ENCODE data around the gene CSGALNACT2.

DNA sequence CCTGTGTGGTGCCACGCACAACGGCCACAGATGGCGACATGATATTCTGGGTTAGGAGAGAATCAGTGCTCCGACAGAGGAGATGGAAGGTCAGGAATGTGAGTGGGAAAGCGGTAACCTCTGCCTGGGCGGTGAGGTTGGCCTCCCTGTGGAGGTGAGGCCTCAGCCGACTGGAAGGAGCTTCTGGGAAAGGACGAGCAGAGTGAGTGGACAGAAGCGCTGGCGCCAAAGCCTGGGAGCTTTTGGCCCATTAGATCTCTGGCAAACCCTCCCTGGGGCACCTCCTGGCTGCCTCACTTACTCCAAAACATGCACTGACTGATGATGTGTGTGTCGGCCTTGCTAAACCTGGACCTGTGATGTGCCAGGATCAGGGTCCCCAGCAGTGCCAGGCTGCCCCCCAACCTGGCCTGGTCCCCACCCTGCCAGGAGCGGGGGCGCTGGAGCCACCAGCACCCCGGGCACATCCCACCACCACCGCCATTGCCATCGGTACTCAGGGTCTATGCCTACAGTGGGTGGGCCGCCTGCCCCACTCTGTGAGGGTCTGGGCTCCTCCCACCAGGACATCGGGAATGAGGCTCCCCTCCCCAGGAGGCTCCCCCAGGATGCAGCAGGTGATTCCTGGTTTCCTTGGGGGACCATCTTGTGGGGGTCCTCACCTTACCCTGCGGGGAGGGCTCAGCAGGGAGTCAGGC, 77.7 kb downstream of the CSGALNACT2 start:
- TF ChIP-seq MAX (CRISPR knock-in tag; IDR thresholded peaks at IDR 0.05) (no peak), CTCF (IDR thresholded peaks at IDR 0.05) (no peak), OVOL2 (CRISPR knock-in tag; IDR thresholded peaks at IDR 0.05; ENCODE audit: borderline replicate concordance) (no peak), FOXK1 (CRISPR knock-in tag; IDR thresholded peaks at IDR 0.05) (no peak)
